ENCODE data around the gene DPP9. TPM values are rescaled to one million over a fixed set of nuclear protein-coding genes. Genes with fewer than 3 reads are reported as not detected.

The DPP9 gene
- 10.5 and 17.1 TPM in 2 replicates for polyA plus RNA-seq (2012; rRNA removed)
- 9.7 and 13.3 TPM in 2 replicates for polyA plus RNA-seq (2012; cell fraction: cytosol; rRNA removed)
- polyA plus RNA-seq (2012; cell fraction: nucleus; rRNA removed), result 30.9 and 49.1 TPM in 2 replicates

- CTCF ChIA-PET, result interaction anchor here (0.9 to 19.9 kb wide), 10 partner anchors 9 to 155 kb away, joined by 3 to 350 read pairs (median 6); partner anchors contain the start of gene FEM1A
- H3K4me3 ChIP-seq (ENCODE audit: low read depth in 2 of 2, low read length in 1 of 2), result peak within 1 kb of the TSS; percentile 73 to 99
- peak; percentile 100 for DNase-seq
- peaks cover 10 to 18% of the 10 kb centered on the region in 2 experiments for H3K36me3 ChIP-seq (replicated peaks in 1 of 2; ENCODE audit: control insufficient read depth in 1 of 2, insufficient read depth in 2 of 2, low read length in 1 of 2)
- H3K9me3 ChIP-seq, result no peaks in the 10 kb centered on the region
- TF ChIP-seq SMC3 (IDR thresholded peaks at IDR 0.05; ENCODE audit: low read depth, low read length) (no peak), SIN3A (IDR thresholded peaks at IDR 0.05; ENCODE audit: borderline replicate concordance, low read depth, low read length) (peak; percentile 80; the same call in 1 of the 2 replicates), USF2 (IDR thresholded peaks at IDR 0.05; ENCODE audit: borderline replicate concordance, low read depth, low read length) (no peak), USF1 (IDR thresholded peaks at IDR 0.05; ENCODE audit: borderline replicate concordance, low read depth) (peak; percentile 47; the same call in 1 of the 2 replicates), NFIC (IDR thresholded peaks at IDR 0.05; ENCODE audit: borderline replicate concordance) (0 out of 2 replicates have a peak, but pooled peaks have one; percentile 21), FOSL2 (IDR thresholded peaks at IDR 0.05; ENCODE audit: borderline replicate concordance, low read depth) (peak; percentile 80), RCOR1 (IDR thresholded peaks at IDR 0.05; ENCODE audit: low read length) (peak; percentile 84), TAF1 (IDR thresholded peaks at IDR 0.05; ENCODE audit: borderline replicate concordance, low read depth, low read length) (peak; percentile 66), ZBTB33 (IDR thresholded peaks at IDR 0.05; ENCODE audit: borderline replicate concordance, low read depth) (peak; percentile 57; the same call in 1 of the 2 replicates), TEAD4 (IDR thresholded peaks at IDR 0.05; ENCODE audit: borderline replicate concordance, insufficient read depth) (peak; percentile 92; the same call in 1 of the 2 replicates), CHD2 (IDR thresholded peaks at IDR 0.05; ENCODE audit: low read length, partially characterized antibody) (peak; percentile 87), ELF1 (IDR thresholded peaks at IDR 0.05) (peak; percentile 94), EP300 (IDR thresholded peaks at IDR 0.05; ENCODE audit: borderline replicate concordance in 1 of 2, low read depth in 1 of 2, low read length in 1 of 2) (peak; percentile 58 to 62; a peak in 2 of 4 replicates), YY1 (IDR thresholded peaks at IDR 0.05; ENCODE audit: low read depth) (peak; percentile 49; the same call in 1 of the 2 replicates), IRF3 (IDR thresholded peaks at IDR 0.05; ENCODE audit: low read depth, low read length) (no peak), GABPA (IDR thresholded peaks at IDR 0.05; ENCODE audit: low read depth) (peak; percentile 92), FOXJ3 (CRISPR knock-in tag; IDR thresholded peaks at IDR 0.05) (no peak), MXI1 (IDR thresholded peaks at IDR 0.05; ENCODE audit: low read depth, low read length) (peak; percentile 49; the same call in 1 of the 2 replicates), RXRA (IDR thresholded peaks at IDR 0.05; ENCODE audit: borderline replicate concordance, low read depth) (no peak; the same call in 1 of the 2 replicates), POLR2AphosphoS5 (IDR thresholded peaks at IDR 0.05; ENCODE audit: low read depth, low read length) (peak; percentile 44)
- TF ChIP-seq, protein P1, sequence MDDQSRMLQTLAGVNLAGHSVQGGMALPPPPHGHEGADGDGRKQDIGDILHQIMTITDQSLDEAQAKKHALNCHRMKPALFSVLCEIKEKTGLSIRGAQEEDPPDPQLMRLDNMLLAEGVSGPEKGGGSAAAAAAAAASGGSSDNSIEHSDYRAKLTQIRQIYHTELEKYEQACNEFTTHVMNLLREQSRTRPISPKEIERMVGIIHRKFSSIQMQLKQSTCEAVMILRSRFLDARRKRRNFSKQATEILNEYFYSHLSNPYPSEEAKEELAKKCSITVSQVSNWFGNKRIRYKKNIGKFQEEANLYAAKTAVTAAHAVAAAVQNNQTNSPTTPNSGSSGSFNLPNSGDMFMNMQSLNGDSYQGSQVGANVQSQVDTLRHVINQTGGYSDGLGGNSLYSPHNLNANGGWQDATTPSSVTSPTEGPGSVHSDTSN (IDR thresholded peaks at IDR 0.05), result peak; percentile 60
- TF ChIP-seq, protein P2, sequence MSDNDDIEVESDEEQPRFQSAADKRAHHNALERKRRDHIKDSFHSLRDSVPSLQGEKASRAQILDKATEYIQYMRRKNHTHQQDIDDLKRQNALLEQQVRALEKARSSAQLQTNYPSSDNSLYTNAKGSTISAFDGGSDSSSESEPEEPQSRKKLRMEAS (IDR thresholded peaks at IDR 0.05; ENCODE audit: low read depth), result peak; percentile 80
- H3F3A ChIP-seq (replicated peaks; ENCODE audit: insufficient read depth), result peaks cover 15% of the 10 kb centered on the region
- H3K27me3 ChIP-seq (ENCODE audit: insufficient read depth), result no peaks in the 10 kb centered on the region
- H3K79me2 ChIP-seq (ENCODE audit: insufficient read depth), result peaks cover 48% of the 10 kb centered on the region
- peak within 1 kb of the TSS; percentile 77 for H2AFZ ChIP-seq (ENCODE audit: low read depth)
- no peaks in the 10 kb centered on the region for H4K20me1 ChIP-seq (ENCODE audit: insufficient read depth)
- 1% methylated on average over 26 of the region's 79 CpGs for WGBS (ENCODE audit: low lambda C conversion rate)
- H3K4me1 ChIP-seq (ENCODE audit: control insufficient read depth in 1 of 2, insufficient read depth in 2 of 2, low read depth in 1 of 2, low read length in 1 of 2), result peaks cover 8 to 12% of the 10 kb centered on the region in 2 experiments; a peak in 2 of 4 replicates
- H3K9ac ChIP-seq, result peak within 1 kb of the TSS; percentile 93
- no peaks in the 10 kb centered on the region for H3K9me2 ChIP-seq
- H3K27ac ChIP-seq (ENCODE audit: low read depth in 2 of 2, low read length in 1 of 2), result peak within 1 kb of the TSS; percentile 44 to 68
- peak within 1 kb of the TSS; percentile 98 for H3K4me2 ChIP-seq
- POLR2A ChIA-PET, result interaction anchor here (2.7 kb wide), 1 partner anchor 67 kb away, joined by 10 read pairs; the partner anchor contains the start of gene FEM1A
Observed at GRCh38 chr19:4723595-4724514, at the start of gene DPP9. TSS of gene DPP9 (minus strand) at chr19:4723842. CDS start at chr19:4719906, 3,936 bp downstream.
